Peyer's patch (tissue), 4 donors: Measurements from ENCODE around the gene IL18BP.

Experiments
- POLR2A ChIP-seq, 2 donors: fragments of 450-650 bp; IDR thresholded peaks; one replicate each; pipeline ENCODE4 v1.5.1; 2017; ENCODE audit warnings: antibody characterized with exemption in 2 of 2, mild to moderate bottlenecking in 2 of 2, moderate library complexity in 2 of 2
- TF ChIP-seq, protein P1 (sequence below), 6 experiments: fragments of 450-650 bp in 4 of 6; fragments of 200-600 bp in 2 of 6; sonication (generic) in 1 of 6; IDR thresholded peaks; one replicate each; pipeline ENCODE4 v1.5.1; 2017 to 2019; ENCODE audit warnings: antibody characterized with exemption in 6 of 6, mild to moderate bottlenecking in 3 of 6, moderate library complexity in 1 of 6

DNA sequence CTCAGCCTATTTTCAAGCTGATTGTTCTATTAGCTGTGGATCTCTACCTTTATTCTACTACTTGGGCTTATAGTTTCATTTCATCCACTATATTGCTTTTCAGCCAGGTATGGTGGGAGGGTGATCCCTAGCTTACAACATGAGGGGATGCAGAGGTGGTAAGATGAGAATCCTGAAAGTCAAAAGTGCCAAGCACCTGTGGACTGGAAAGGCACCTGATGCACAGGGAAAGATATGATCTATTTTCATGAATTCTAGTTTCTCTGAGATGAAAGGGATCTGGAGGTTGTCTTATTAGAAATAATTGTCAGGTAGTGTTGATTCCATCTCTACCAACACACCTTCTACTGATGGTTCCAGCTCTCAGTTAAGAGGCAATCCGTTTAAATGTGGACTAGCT, 21.6 kb upstream of the IL18BP start:
- TF ChIP-seq, protein P1, sequence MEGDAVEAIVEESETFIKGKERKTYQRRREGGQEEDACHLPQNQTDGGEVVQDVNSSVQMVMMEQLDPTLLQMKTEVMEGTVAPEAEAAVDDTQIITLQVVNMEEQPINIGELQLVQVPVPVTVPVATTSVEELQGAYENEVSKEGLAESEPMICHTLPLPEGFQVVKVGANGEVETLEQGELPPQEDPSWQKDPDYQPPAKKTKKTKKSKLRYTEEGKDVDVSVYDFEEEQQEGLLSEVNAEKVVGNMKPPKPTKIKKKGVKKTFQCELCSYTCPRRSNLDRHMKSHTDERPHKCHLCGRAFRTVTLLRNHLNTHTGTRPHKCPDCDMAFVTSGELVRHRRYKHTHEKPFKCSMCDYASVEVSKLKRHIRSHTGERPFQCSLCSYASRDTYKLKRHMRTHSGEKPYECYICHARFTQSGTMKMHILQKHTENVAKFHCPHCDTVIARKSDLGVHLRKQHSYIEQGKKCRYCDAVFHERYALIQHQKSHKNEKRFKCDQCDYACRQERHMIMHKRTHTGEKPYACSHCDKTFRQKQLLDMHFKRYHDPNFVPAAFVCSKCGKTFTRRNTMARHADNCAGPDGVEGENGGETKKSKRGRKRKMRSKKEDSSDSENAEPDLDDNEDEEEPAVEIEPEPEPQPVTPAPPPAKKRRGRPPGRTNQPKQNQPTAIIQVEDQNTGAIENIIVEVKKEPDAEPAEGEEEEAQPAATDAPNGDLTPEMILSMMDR (IDR thresholded peaks at IDR 0.05), result no peak
- TF ChIP-seq POLR2A (IDR thresholded peaks at IDR 0.05), result no peak
